Fibroblast of the aortic adventitia (primary cell): ENCODE data around the gene DNAJB8. TPM values are rescaled to one million over a fixed set of nuclear protein-coding genes. Genes with fewer than 3 reads are reported as not detected.

ENCODE experiments used
- DNase-seq: peaks from one replicate; pipeline ENCODE4 v3.0.0-alpha.2; 2010; ENCODE audit warnings: low read depth
- H3K4me3 ChIP-seq: 2 replicates; pipeline ENCODE4 v1.5.1; 2011; ENCODE audit warnings: low read depth, mild to moderate bottlenecking, control low read depth, low read length, moderate library complexity
- total RNA-seq: library from RNA; depleted of rRNA; stranded (reverse); fragments of >200 nt; gene quantifications from 2 replicates; pipeline ENCODE4 v1.2.3, GENCODE V29; 2012; ENCODE audit warnings: low replicate concordance
- TF ChIP-seq, protein P1 (sequence below): IDR thresholded peaks from 2 replicates; pipeline ENCODE4 v1.5.1; 2011; ENCODE audit warnings: mild to moderate bottlenecking, low read length, control low read depth, inconsistent platforms; ENCODE audit not compliant: insufficient read depth

Gene DNAJB8
- total RNA-seq, 1 donor, result not detected

DNA sequence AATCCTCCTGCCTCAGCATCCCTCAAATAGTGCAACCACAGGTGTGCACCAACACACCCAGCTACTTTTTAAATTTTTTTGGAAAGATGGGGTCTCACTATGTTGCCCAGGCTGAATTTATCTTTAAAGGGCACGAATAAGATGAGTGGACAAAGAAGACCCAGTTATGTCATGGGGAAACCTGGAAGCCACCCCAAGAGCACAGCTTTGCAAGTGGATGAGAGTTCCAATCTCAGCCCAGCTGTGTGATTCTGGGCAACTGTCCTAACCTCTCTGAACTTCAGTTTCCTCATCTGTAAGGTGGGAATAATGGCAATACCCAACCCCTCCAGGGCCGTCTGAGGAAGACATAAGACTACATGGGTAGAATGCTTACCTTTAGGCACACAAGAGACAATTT is 32.2 kb downstream of the DNAJB8 start:
- DNase-seq, result no peak
- TF ChIP-seq, protein P1, sequence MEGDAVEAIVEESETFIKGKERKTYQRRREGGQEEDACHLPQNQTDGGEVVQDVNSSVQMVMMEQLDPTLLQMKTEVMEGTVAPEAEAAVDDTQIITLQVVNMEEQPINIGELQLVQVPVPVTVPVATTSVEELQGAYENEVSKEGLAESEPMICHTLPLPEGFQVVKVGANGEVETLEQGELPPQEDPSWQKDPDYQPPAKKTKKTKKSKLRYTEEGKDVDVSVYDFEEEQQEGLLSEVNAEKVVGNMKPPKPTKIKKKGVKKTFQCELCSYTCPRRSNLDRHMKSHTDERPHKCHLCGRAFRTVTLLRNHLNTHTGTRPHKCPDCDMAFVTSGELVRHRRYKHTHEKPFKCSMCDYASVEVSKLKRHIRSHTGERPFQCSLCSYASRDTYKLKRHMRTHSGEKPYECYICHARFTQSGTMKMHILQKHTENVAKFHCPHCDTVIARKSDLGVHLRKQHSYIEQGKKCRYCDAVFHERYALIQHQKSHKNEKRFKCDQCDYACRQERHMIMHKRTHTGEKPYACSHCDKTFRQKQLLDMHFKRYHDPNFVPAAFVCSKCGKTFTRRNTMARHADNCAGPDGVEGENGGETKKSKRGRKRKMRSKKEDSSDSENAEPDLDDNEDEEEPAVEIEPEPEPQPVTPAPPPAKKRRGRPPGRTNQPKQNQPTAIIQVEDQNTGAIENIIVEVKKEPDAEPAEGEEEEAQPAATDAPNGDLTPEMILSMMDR, result no peak
- H3K4me3 ChIP-seq, result no peak overlapping the region

DNA sequence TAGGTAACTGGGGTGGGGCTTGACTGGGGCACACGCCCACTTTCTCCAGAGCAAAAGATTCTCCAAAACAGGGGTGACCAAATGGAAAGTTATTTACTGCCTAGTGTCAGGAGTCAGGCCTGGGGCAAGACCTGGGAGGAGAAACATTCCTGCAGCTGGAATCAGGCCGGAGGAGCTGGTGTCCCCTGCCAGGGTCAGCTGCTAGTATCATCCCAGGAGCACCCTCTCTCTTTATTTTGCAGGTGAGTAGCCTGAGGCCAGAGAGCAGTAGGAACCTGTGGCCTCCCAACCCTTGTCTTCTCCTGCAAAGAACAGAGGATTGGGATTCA is 32.9 kb downstream of the DNAJB8 start:
- no peak for DNase-seq
- H3K4me3 ChIP-seq, result no peak overlapping the region
- TF ChIP-seq, protein P1, result no peak

DNA sequence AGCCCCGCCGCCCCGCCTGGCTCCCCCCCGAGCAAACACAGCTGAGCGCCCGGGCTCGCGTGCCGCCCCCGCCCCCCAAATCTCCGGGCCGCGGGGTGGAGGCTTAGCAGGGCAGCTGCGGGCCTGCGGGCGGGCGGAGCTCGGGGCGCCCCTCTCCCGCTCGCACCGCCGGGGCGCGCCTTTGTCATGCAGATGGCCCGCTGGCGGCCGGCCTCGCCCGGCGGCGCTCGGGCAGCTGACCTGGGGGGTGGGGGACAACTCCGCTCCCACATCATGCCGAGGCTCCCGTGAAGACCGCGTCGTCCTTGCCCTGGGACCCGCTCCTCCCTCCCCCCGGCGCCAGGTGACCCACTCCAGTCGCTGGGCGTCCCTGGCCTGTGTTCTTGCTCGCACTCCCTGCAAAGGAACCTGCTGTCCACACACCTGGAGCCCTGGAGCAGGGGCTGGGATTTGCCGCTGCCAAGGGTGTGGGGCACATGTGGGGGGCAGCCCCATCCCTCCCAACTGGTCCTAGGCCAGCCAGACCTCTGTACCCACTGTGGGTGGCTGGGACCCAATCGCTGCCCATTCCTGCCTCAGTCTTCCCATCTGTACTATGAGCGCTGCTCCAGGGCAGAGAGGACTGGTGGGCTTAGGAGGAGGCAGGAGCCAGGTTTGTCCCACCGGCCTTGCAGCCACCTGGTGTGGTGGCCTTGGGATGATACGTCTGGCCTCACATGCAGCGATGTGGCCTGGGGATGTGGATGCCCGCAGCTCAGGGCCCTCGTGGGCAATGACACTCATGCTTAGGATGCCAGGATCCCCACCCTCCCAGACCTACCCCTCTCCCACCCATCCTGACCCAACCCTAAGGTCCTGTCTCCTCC is 33.5 kb downstream of the DNAJB8 start:
- TF ChIP-seq, protein P1, result no peak
- DNase-seq, result no peak
- no peak overlapping the region for H3K4me3 ChIP-seq

DNA sequence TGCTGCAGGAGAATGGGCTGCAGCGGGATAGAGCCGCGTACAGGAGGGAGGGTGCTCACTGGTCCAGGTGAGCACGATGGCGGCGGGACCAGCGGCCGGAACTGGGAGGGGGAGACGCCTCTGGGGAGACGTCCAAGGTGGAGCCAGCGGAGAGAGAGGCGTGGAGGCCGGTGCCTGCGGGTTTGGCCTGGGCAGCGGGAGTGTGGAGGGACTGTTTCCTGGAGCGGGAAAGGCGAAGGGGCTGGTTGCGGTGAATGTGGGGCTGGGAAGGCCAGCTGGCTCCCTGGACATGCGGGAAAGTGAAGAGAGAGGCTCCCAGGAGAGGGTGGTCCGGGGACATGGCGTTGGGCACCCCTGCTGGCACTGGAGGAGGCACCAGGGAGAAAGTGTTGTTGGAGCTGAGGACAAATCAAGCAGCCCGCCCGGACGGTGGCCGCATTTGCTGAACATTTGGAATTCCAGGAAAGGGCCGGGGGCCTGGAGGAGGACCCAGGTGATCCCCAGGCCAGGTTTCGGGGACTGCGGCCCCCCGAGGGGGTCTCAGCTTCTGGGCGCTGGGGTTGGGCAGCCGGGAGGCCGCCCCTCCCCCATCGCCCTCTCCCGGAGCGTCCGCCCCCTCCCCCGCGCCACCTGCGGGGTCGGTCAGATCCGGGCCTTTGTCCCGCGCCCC is 34.3 kb downstream of the DNAJB8 start:
- H3K4me3 ChIP-seq, result no peak overlapping the region
- TF ChIP-seq, protein P1, result no peak
- DNase-seq, result no peak

DNA sequence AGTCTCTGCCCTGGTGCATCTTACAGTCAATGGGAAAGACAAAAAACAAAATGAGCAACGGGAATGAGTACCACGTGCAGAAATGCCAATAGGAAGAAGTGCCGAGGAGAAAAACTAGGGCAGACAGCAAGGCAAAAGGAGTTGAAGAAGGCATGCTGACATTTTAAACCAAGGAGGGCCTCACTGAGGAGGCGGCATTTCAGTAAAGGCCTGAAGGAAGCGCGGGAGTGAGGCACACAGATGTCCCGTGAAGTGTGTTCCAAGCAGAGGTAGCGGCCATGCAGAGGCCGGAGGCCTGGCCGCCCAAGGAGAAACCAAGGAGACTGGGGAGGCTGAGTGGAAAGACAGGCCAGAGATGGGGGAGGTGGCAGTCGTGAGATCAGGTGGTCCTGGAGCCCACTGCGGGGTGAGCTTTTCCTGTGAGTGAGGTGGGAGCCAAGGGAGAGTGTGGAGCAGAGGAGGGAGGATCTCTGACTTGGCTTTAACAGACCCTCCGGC is 34.8 kb downstream of the DNAJB8 start:
- no peak overlapping the region for H3K4me3 ChIP-seq
- TF ChIP-seq, protein P1, result no peak
- no peak for DNase-seq

DNA sequence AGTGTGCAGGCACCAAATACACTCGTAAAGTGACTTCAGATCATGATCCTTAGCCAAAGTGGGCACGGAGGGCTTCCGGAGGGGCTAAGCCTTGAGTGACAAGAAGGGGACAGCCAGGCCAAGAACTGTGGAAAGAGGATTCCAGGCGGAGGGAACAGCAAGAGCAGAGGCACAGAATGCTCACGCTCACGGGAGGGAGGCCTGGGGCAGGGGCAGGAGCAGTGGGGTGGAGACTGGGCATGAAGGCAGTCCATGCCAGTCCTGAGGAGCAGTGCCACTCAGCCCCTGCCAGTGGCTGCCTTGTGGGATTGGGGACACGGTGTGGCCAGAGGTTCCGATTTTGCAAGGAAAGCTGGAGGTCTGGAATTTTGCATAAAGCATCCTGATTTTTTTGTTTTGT is 36.0 kb downstream of the DNAJB8 start:
- no peak for DNase-seq
- TF ChIP-seq, protein P1, result no peak

More for the DNA sequence above, 36.0 kb downstream of the DNAJB8 start:
- no peak overlapping the region for H3K4me3 ChIP-seq
